ENCODE results near the gene MYOM3. TPM values are rescaled to one million over a fixed set of nuclear protein-coding genes. Genes with fewer than 3 reads are reported as not detected.
A peak's percentile ranks its signal among the peaks of the same experiment; 100 is the strongest.

Gene MYOM3
- total and polyA plus RNA-seq, 2 of the 13 experiments (the other 11 are each of a cell fraction or from before 2014, with no cell fraction given) = 5.8 to 15.3 TPM

GRCh38 chr1:24022581-24023361, 89.2 kb downstream of the MYOM3 start (continued):
- TF ChIP-seq NR3C1 (CRISPR knock-in tag; IDR thresholded peaks at IDR 0.05) (no peak), CREB3 (CRISPR knock-in tag; IDR thresholded peaks at IDR 0.05) (no peak), FOXC1 (CRISPR knock-in tag; IDR thresholded peaks at IDR 0.05; ENCODE audit: borderline replicate concordance) (no peak), BATF2 (CRISPR knock-in tag; IDR thresholded peaks at IDR 0.05) (no peak; the same call in 1 of the 2 replicates), ZNF326 (CRISPR knock-in tag; IDR thresholded peaks at IDR 0.05; ENCODE audit: borderline replicate concordance) (no peak), ZNF335 (CRISPR knock-in tag; IDR thresholded peaks at IDR 0.05) (no peak), ZFAT (CRISPR knock-in tag; conservative IDR thresholded peaks at IDR 0.05) (no peak), ZNF205 (CRISPR knock-in tag; IDR thresholded peaks at IDR 0.05) (no peak), NR1H2 (CRISPR knock-in tag; IDR thresholded peaks at IDR 0.05; ENCODE audit: borderline replicate concordance, low read depth) (no peak), HHEX (CRISPR knock-in tag; IDR thresholded peaks at IDR 0.05) (no peak), HNRNPH1 (optimal IDR thresholded peaks at IDR 0.05; ENCODE audit: low read depth, low read length) (no peak), MXD4 (CRISPR knock-in tag; IDR thresholded peaks at IDR 0.05) (no peak), TP53 (CRISPR knock-in tag; conservative IDR thresholded peaks at IDR 0.05) (0 out of 2 replicates have a peak, but pooled peaks have one; percentile 23), EEA1 (CRISPR knock-in tag; IDR thresholded peaks at IDR 0.05; ENCODE audit: borderline replicate concordance) (no peak), MAZ (IDR thresholded peaks at IDR 0.05; ENCODE audit: borderline replicate concordance, low read depth, low read length) (no peak), MAZ (CRISPR knock-in tag; IDR thresholded peaks at IDR 0.05; ENCODE audit: low read depth) (peak; percentile 33; the same call in 1 of the 2 replicates), MEF2D (CRISPR knock-in tag; IDR thresholded peaks at IDR 0.05) (no peak), E2F1 (CRISPR knock-in tag; IDR thresholded peaks at IDR 0.05) (no peak), ZEB1 (IDR thresholded peaks at IDR 0.05; ENCODE audit: insufficient replicate concordance, low read depth) (no peak), FOXO1 (CRISPR knock-in tag; IDR thresholded peaks at IDR 0.05) (no peak), ZNF30 (CRISPR knock-in tag; IDR thresholded peaks at IDR 0.05) (no peak), ZNF317 (CRISPR knock-in tag; IDR thresholded peaks at IDR 0.05) (peak; percentile 65; the same call in 1 of the 2 replicates), ZFP91 (CRISPR knock-in tag; IDR thresholded peaks at IDR 0.05; ENCODE audit: borderline replicate concordance) (no peak), ZNF749 (CRISPR knock-in tag; IDR thresholded peaks at IDR 0.05; ENCODE audit: borderline replicate concordance) (0 out of 2 replicates have a peak, but pooled peaks have one; percentile 39), ZFP62 (CRISPR knock-in tag; IDR thresholded peaks at IDR 0.05) (no peak)

Data from HepG2 (cell line).